Measurements from ENCODE around the gene COBL.

The COBL gene

GRCh38 chr7:51326656-51327286 lies 10.2 kb upstream of the COBL start:
- TF ChIP-seq CTCF (IDR thresholded peaks at IDR 0.05; ENCODE audit: insufficient read depth, low read depth, low read length, missing control alignments) = no peak
- DNase-seq (ENCODE audit: low read depth) = no peak
- H3K4me3 ChIP-seq (ENCODE audit: low read depth, low read length) = no peak overlapping the region

- TF ChIP-seq CTCF (IDR thresholded peaks at IDR 0.05; ENCODE audit: insufficient read depth, low read depth, low read length, missing control alignments) = no peak
- no peak for DNase-seq (ENCODE audit: low read depth)
- no peak overlapping the region for H3K4me3 ChIP-seq (ENCODE audit: low read depth, low read length)
Observed at GRCh38 chr7:51325908-51326307, 9.3 kb upstream of the COBL start.

GRCh38 chr7:51325261-51325676 lies 8.7 kb upstream of the COBL start:
- H3K4me3 ChIP-seq (ENCODE audit: low read depth, low read length) = no peak overlapping the region
- TF ChIP-seq CTCF (IDR thresholded peaks at IDR 0.05; ENCODE audit: insufficient read depth, low read depth, low read length, missing control alignments) = no peak
- DNase-seq (ENCODE audit: low read depth) = no peak

- TF ChIP-seq CTCF (IDR thresholded peaks at IDR 0.05; ENCODE audit: insufficient read depth, low read depth, low read length, missing control alignments) = no peak
- no peak for DNase-seq (ENCODE audit: low read depth)
- H3K4me3 ChIP-seq (ENCODE audit: low read depth, low read length) = no peak overlapping the region
Observed at GRCh38 chr7:51324206-51324898, 7.7 kb upstream of the COBL start.

GRCh38 chr7:51321961-51322515 lies 5.4 kb upstream of the COBL start:
- no peak overlapping the region for H3K4me3 ChIP-seq (ENCODE audit: low read depth, low read length)
- no peak for DNase-seq (ENCODE audit: low read depth)
- no peak for TF ChIP-seq CTCF (IDR thresholded peaks at IDR 0.05; ENCODE audit: insufficient read depth, low read depth, low read length, missing control alignments)

GRCh38 chr7:51318886-51319579 lies 2.4 kb upstream of the COBL start:
- DNase-seq (ENCODE audit: low read depth) = no peak
- TF ChIP-seq CTCF (IDR thresholded peaks at IDR 0.05; ENCODE audit: insufficient read depth, low read depth, low read length, missing control alignments) = no peak

More at GRCh38 chr7:51318886-51319579, 2.4 kb upstream of the COBL start:
- H3K4me3 ChIP-seq (ENCODE audit: low read depth, low read length) = no peak overlapping the region
